Activated naive CD8-positive, alpha-beta T cell (primary cell): ENCODE data around the gene GPR61.

Experiments used
- H3K27ac Mint-ChIP-seq: one replicate; pipeline ENCODE4 v1.8.0; 2021; ENCODE audit warnings: mixed read lengths
- H3K27me3 Mint-ChIP-seq: one replicate; pipeline ENCODE4 v1.8.0; 2021; ENCODE audit warnings: mixed read lengths
- H3K36me3 Mint-ChIP-seq: one replicate; pipeline ENCODE4 v1.8.0; 2021; ENCODE audit warnings: mixed read lengths
- H3K4me1 Mint-ChIP-seq: one replicate; pipeline ENCODE4 v1.8.0; 2021; ENCODE audit warnings: low read depth, mixed read lengths
- H3K4me3 Mint-ChIP-seq: one replicate; pipeline ENCODE4 v1.8.0; 2021; ENCODE audit warnings: mild to moderate bottlenecking, mixed read lengths
- H3K9me3 Mint-ChIP-seq: one replicate; pipeline ENCODE4 v1.8.0; 2021; ENCODE audit warnings: low read depth, mixed read lengths

GPR61 gene

DNA sequence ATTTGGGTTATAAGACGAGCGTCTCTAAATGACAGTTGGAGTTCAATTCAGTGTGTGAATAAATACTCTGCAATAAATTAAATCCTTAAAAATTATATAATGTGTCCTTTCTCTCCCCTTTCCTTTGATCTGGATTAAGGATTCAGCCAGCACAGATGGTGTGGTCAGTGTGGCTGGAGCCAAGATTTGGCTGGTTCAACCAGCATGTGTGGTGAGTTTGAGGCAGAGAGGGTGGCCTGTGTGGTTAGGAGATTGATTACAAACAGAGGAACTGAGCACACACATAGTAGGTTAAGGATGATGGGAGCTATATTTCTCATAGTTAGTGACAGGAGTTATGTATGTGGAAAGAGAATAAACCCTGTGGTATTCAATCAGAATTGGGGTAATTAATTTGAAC, 16.0 kb upstream of the GPR61 start:
- H3K27ac Mint-ChIP-seq, result no peak overlapping the region
- peaks cover 1% of the 10 kb centered on the region for H3K4me1 Mint-ChIP-seq
- no peak overlapping the region for H3K4me3 Mint-ChIP-seq
- H3K36me3 Mint-ChIP-seq, result no peaks in the 10 kb centered on the region
- no peaks in the 10 kb centered on the region for H3K9me3 Mint-ChIP-seq
- H3K27me3 Mint-ChIP-seq, result no peaks in the 10 kb centered on the region

- H3K9me3 Mint-ChIP-seq, result no peaks in the 10 kb centered on the region
- no peak overlapping the region for H3K27ac Mint-ChIP-seq
- no peaks in the 10 kb centered on the region for H3K27me3 Mint-ChIP-seq
Observed at GRCh38 chr1:109527098-109527811, 12.4 kb upstream of the GPR61 start.

DNA sequence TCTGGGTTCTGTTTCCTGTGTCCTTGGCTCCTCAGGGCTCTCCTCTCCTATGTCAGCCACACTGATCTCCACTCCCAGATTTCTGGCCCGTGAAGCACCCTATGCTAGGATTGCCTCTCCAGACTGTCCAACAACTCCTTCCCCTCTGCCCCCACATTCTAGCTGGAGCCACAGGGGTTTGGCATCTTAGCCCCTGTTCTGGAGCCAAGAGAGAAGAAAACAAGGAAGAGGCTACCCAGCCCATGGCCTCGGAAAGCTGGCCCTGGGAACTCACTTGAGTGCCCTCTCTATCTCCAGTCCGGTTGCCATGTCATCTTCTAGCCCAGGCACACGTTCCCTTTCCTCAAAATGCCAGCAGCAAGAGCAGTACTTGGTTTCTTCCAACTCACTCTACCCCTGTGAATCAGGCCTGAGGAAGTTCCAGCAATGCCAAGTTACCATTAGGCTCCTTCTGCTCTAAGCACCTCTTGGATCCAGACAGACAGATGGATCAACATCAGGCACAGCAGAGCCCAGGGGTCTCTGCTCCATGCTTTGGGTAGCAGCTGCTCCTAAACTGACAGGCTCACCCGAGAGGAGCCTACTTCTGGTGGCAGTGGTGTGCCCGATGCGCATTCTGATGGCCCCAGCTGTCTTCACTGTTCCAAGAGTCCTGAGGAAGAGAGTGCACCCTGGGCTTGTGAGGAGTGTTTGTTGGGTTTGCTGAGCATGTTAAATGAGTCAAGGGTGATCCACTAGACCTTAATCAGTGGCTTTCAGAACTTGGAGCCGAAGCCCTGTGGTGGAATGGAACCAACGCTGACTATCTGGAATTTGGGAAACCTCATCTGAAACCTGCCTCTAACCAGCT, 11.6 kb upstream of the GPR61 start:
- peaks cover 33% of the 10 kb centered on the region for H3K4me1 Mint-ChIP-seq
- no peak overlapping the region for H3K4me3 Mint-ChIP-seq
- no peaks in the 10 kb centered on the region for H3K27me3 Mint-ChIP-seq
- H3K36me3 Mint-ChIP-seq, result no peaks in the 10 kb centered on the region
- no peaks in the 10 kb centered on the region for H3K9me3 Mint-ChIP-seq
- no peak overlapping the region for H3K27ac Mint-ChIP-seq

More at GRCh38 chr1:109527098-109527811, 12.4 kb upstream of the GPR61 start:
- Mint-ChIP-seq H3K4me1 (peaks cover 27% of the 10 kb centered on the region), H3K4me3 (no peak overlapping the region), H3K36me3 (no peaks in the 10 kb centered on the region)

DNA sequence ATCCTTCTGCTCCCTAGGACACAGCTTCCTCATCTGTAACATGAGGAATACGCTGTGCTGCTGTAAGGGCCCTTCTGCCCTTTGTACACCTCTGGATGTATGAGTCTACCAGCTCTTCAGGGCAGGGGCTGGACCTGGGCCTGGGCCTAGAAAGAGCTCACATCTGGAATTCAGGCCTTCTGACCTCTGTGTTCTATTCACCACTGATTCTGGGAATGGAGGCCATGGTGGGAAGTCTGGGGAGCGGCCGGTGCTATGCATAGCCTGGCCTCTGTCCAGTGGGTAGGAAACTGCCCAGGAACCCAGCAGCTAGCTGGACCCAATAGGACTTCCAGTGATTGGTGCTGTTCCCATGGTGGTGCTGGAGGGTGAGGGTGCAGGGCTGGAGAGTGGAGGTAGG, 11.0 kb upstream of the GPR61 start:
- Mint-ChIP-seq H3K27ac (no peak overlapping the region), H3K4me1 (peaks cover 33% of the 10 kb centered on the region), H3K9me3 (no peaks in the 10 kb centered on the region), H3K4me3 (no peak overlapping the region), H3K27me3 (no peaks in the 10 kb centered on the region), H3K36me3 (no peaks in the 10 kb centered on the region)

DNA sequence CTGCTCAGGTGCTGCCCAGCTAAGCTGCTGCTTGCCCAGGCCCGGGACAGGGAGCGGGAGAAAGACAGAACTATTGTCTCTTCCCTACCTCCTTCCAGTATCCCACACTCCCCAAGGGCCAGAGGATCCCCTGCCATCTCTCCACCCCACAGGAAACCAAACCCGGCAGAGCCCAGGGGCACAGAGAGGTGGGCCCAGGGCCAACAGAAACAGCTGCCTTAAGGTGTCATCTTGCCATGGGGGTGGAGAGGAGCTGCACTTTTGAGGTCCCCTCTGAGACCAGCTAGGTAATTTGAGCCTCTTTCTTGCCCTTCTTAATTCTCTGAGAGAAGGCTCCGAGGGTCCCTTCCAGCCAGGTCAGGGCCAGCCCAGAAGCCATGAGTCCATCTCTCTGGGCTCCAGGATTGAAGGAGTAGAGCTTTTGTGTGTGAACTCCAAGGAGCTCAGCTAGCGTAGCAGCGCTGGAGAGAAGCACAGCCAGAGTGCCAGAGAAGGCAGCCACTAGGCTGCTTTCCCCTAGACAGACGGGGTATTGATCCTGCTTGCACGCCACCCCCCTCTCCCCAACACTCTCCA, 9.7 kb upstream of the GPR61 start:
- H3K27ac Mint-ChIP-seq, result no peak overlapping the region
- no peaks in the 10 kb centered on the region for H3K27me3 Mint-ChIP-seq
- peaks cover 33% of the 10 kb centered on the region for H3K4me1 Mint-ChIP-seq
- no peaks in the 10 kb centered on the region for H3K36me3 Mint-ChIP-seq
- no peak overlapping the region for H3K4me3 Mint-ChIP-seq
- no peaks in the 10 kb centered on the region for H3K9me3 Mint-ChIP-seq

GRCh38 chr1:109530457-109531087, 9.1 kb upstream of the GPR61 start:
- H3K27me3 Mint-ChIP-seq, result no peaks in the 10 kb centered on the region
- H3K9me3 Mint-ChIP-seq, result no peaks in the 10 kb centered on the region
- no peaks in the 10 kb centered on the region for H3K36me3 Mint-ChIP-seq
- H3K4me3 Mint-ChIP-seq, result peak overlapping the region; percentile 38
- peaks cover 33% of the 10 kb centered on the region for H3K4me1 Mint-ChIP-seq
- peak overlapping the region; percentile 77 for H3K27ac Mint-ChIP-seq

GRCh38 chr1:109531380-109531779, 8.3 kb upstream of the GPR61 start:
- Mint-ChIP-seq H3K27me3 (no peaks in the 10 kb centered on the region), H3K36me3 (no peaks in the 10 kb centered on the region), H3K4me3 (peak overlapping the region; percentile 38), H3K9me3 (no peaks in the 10 kb centered on the region), H3K27ac (peak overlapping the region; percentile 77), H3K4me1 (peaks cover 33% of the 10 kb centered on the region)

GRCh38 chr1:109531826-109532364, 7.8 kb upstream of the GPR61 start:
- Mint-ChIP-seq H3K36me3 (no peaks in the 10 kb centered on the region), H3K27ac (peak overlapping the region; percentile 41), H3K4me1 (peaks cover 33% of the 10 kb centered on the region), H3K9me3 (no peaks in the 10 kb centered on the region), H3K4me3 (peak overlapping the region; percentile 82), H3K27me3 (no peaks in the 10 kb centered on the region)

DNA sequence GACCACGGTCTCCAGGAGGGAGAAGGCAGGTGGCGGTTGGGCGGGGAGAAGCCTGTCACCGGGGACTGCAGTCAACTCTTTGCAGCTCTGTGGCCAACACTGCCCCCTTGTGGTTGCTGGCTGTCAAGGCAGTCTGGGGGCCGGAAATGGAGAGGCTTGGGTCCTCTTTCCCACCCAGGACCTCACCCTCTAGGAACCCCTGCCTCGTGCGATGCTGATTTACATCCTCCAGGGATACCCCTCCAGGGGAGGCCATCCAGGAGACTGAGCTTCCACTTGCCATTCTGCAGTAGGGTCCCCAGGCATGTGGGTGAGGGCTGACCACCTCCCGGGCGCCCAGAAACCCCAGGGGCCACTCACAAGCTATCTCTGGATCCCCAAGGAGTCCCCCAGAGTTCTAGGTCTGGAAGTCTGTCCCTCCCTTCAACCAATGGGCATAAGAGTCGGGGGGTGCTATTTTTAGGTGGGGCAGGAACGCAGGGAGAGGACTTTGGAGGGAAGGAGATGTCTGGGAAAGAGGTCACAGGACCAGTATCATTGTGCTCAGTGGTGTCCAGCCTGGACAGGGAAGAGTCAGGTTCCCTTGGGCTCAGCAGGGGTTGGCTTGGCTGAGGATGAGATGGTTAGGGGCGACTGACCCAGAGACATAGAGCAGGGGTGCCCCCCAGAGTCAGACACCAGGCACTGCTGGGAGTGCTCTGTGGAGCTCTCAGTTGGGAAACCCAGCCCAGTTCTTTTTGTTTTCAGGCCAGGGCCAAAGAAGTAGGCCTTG, 7.1 kb upstream of the GPR61 start:
- Mint-ChIP-seq H3K27me3 (no peaks in the 10 kb centered on the region), H3K9me3 (no peaks in the 10 kb centered on the region), H3K4me3 (peak overlapping the region; percentile 82), H3K36me3 (no peaks in the 10 kb centered on the region), H3K4me1 (peaks cover 33% of the 10 kb centered on the region), H3K27ac (peak overlapping the region; percentile 79)

DNA sequence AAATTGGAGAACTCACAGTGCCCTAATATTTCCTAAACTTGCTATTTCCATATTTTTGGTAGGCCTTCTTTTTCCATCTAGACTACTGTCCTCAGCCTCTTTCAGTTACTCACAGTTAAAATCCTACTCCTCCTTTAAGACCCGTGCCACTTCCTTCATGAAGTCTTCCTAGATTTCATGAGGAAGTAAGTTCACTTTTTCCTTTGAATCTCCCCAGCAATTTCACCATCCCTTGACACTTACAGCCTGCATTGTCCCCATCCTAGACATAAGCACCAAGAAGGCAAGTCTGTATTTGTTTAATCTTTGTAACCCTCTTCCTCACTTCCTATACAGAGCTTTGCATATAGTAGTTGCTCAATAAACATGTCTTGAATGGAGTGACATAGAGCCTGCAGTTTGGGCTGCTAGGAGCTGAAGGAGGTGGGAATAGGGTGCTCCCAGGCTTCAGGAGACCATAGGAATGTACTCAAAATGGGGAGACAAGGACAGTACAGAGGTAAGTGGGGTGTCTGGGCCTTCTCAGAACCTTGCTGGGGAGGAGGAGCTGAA, 5.3 kb upstream of the GPR61 start:
- Mint-ChIP-seq H3K4me1 (peaks cover 33% of the 10 kb centered on the region), H3K9me3 (no peaks in the 10 kb centered on the region), H3K27me3 (no peaks in the 10 kb centered on the region), H3K4me3 (no peak overlapping the region), H3K27ac (no peak overlapping the region), H3K36me3 (no peaks in the 10 kb centered on the region)

GRCh38 chr1:109535481-109535880, 4.2 kb upstream of the GPR61 start:
- no peaks in the 10 kb centered on the region for H3K36me3 Mint-ChIP-seq
- no peak overlapping the region for H3K27ac Mint-ChIP-seq
- H3K9me3 Mint-ChIP-seq, result no peaks in the 10 kb centered on the region
- no peak overlapping the region for H3K4me3 Mint-ChIP-seq
- peaks cover 23% of the 10 kb centered on the region for H3K4me1 Mint-ChIP-seq
- H3K27me3 Mint-ChIP-seq, result no peaks in the 10 kb centered on the region

- Mint-ChIP-seq H3K27ac (no peak overlapping the region), H3K9me3 (no peaks in the 10 kb centered on the region), H3K4me1 (peaks cover 18% of the 10 kb centered on the region), H3K4me3 (no peak overlapping the region), H3K36me3 (no peaks in the 10 kb centered on the region), H3K27me3 (no peaks in the 10 kb centered on the region)
Observed at GRCh38 chr1:109535971-109536491, 3.6 kb upstream of the GPR61 start.

DNA sequence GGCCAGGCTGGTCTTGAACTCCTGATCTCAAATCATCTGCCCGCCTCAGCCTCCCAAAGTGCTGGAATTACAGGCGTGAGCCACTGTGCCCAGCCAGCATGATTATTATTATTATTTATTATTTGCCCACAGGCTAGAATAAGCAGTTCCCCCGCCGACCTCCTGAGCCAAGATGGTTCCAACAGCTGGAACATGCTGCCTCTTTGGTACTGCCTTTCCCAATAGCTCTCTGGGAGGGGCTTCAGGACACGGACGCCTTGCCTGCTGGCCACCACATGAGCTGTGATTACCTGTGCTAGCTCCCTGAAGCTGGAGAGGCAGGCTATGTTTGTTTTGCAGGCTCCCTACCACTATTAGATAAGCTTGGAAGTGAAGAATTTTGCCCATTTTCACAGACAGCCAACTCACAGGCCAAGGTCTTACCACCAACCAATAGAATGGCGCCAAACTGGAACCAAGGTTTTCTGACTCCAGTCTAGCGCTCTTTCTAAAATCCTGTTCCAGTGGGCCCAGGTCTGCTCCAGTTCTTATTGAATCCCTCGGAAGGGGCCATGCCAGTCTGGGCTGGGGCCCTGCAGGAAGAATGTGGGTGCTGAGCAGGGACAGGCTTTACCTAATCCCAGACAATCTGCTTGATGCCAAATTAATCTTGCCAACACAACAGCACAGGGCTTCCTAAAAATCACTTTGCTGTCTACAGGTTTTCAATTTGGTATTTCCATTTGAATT, 2.1 kb upstream of the GPR61 start:
- Mint-ChIP-seq H3K27ac (no peak overlapping the region), H3K9me3 (no peaks in the 10 kb centered on the region), H3K36me3 (no peaks in the 10 kb centered on the region), H3K4me1 (peaks cover 2% of the 10 kb centered on the region), H3K4me3 (no peak overlapping the region), H3K27me3 (no peaks in the 10 kb centered on the region)
